Tibial nerve (tissue), 4 donors: ENCODE results near the gene CNTNAP5.

Source experiments
- EP300 ChIP-seq, 2 donors: sonication (generic); formaldehyde crosslinking; IDR thresholded peaks; one replicate each; pipeline ENCODE4 v1.6.1; 2017; ENCODE audit warnings: antibody characterized with exemption in 2 of 2, mild to moderate bottlenecking in 1 of 2
- POLR2A ChIP-seq, 2 donors: fragments of 450-650 bp; IDR thresholded peaks; one replicate each; pipeline ENCODE4 v1.6.1; 2017; ENCODE audit warnings: antibody characterized with exemption in 2 of 2, mild to moderate bottlenecking in 2 of 2, moderate library complexity in 2 of 2
- TF ChIP-seq, protein P1 (sequence below), 5 experiments: fragments of 200-600 bp in 3 of 5; fragments of 450-650 bp in 2 of 5; sonication (generic) in 3 of 5; IDR thresholded peaks; one replicate each; pipeline ENCODE4 v1.5.1; 2016 to 2019; ENCODE audit warnings: antibody characterized with exemption in 5 of 5, mild to moderate bottlenecking in 3 of 5, moderate library complexity in 2 of 5

DNA sequence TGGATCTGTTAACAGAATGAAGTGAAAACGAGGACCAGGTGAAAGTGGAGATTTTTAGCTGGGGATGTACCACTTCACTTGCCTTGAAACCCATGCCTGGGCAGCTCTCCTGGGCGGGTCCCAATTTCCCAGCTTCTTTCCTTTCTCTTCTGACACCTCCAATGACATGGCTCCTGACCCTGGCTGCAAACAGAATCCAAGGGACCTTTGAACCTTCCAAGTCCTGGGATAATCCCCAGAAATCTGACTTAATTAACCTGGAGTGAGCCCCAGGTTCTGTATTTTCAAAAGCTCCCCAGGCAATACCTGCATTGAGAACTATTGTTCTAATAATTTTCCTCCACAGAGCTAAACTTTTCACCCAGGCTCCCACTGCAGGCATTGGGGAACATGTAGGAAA, 495.9 kb downstream of the CNTNAP5 start:
- TF ChIP-seq, protein P1, sequence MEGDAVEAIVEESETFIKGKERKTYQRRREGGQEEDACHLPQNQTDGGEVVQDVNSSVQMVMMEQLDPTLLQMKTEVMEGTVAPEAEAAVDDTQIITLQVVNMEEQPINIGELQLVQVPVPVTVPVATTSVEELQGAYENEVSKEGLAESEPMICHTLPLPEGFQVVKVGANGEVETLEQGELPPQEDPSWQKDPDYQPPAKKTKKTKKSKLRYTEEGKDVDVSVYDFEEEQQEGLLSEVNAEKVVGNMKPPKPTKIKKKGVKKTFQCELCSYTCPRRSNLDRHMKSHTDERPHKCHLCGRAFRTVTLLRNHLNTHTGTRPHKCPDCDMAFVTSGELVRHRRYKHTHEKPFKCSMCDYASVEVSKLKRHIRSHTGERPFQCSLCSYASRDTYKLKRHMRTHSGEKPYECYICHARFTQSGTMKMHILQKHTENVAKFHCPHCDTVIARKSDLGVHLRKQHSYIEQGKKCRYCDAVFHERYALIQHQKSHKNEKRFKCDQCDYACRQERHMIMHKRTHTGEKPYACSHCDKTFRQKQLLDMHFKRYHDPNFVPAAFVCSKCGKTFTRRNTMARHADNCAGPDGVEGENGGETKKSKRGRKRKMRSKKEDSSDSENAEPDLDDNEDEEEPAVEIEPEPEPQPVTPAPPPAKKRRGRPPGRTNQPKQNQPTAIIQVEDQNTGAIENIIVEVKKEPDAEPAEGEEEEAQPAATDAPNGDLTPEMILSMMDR (IDR thresholded peaks at IDR 0.05) = no peak
- TF ChIP-seq EP300 (IDR thresholded peaks at IDR 0.05) = no peak
- no peak for TF ChIP-seq POLR2A (IDR thresholded peaks at IDR 0.05)
